ENCODE results near the gene MAP7D3.
"Not testable (repeated sequence)": the region's sequence is repeated elsewhere in the genome, so short reads cannot be mapped to it uniquely, and the experiment has no call there.

MAP7D3 gene

GRCh38 chrX:136250191-136251040 lies 784 bp downstream of the MAP7D3 start:
- DNase-seq, result peak; percentile 7

- no peak for DNase-seq
Observed at GRCh38 chrX:136246201-136246600, 5.0 kb downstream of the MAP7D3 start.

- not testable (repeated sequence) for DNase-seq
Observed at GRCh38 chrX:136237849-136238248, 13.4 kb downstream of the MAP7D3 start.

- DNase-seq, result peak; percentile 1
Observed at GRCh38 chrX:136237074-136237473, 14.1 kb downstream of the MAP7D3 start.

- no peak for DNase-seq
Observed at GRCh38 chrX:136228839-136229207, 22.4 kb downstream of the MAP7D3 start.

- DNase-seq, result peak; percentile 14
Observed at GRCh38 chrX:136227948-136228838, 23.0 kb downstream of the MAP7D3 start.

GRCh38 chrX:136227074-136227473 lies 24.1 kb downstream of the MAP7D3 start:
- no peak for DNase-seq

GRCh38 chrX:136221851-136222513 lies 29.2 kb downstream of the MAP7D3 start:
- no peak for DNase-seq

- no peak for DNase-seq
Observed at GRCh38 chrX:136220951-136221350, 30.2 kb downstream of the MAP7D3 start.

- DNase-seq, result no peak
Observed at GRCh38 chrX:136220540-136220939, 30.7 kb downstream of the MAP7D3 start.

GRCh38 chrX:136219893-136220292 lies 31.3 kb downstream of the MAP7D3 start:
- no peak for DNase-seq

GRCh38 chrX:136215559-136215958 lies 35.6 kb downstream of the MAP7D3 start:
- DNase-seq, result no peak

GRCh38 chrX:136214551-136214950 lies 36.6 kb downstream of the MAP7D3 start:
- no peak for DNase-seq

- no peak for DNase-seq
Observed at GRCh38 chrX:136212557-136213111, 38.6 kb downstream of the MAP7D3 start.

- DNase-seq, result no peak
Observed at GRCh38 chrX:136211766-136212556, 39.2 kb downstream of the MAP7D3 start.

GRCh38 chrX:136210806-136211205 lies 40.4 kb downstream of the MAP7D3 start:
- no peak for DNase-seq

- DNase-seq, result no peak
Observed at GRCh38 chrX:136210243-136210642, 41.0 kb downstream of the MAP7D3 start.

GRCh38 chrX:136209751-136210150 lies 41.4 kb downstream of the MAP7D3 start:
- no peak for DNase-seq

- DNase-seq, result peak; percentile 53
Observed at GRCh38 chrX:136209016-136209738, 42.0 kb downstream of the MAP7D3 start.

GRCh38 chrX:136207546-136207945 lies 43.7 kb downstream of the MAP7D3 start:
- no peak for DNase-seq

GRCh38 chrX:136206916-136207315 lies 44.3 kb downstream of the MAP7D3 start:
- no peak for DNase-seq

Measured in CD4-positive, alpha-beta T cell treated with Interleukin-10 for 1 hour (primary cell).